GM19463 (cell line): ENCODE data around the gene FRA10AC1.
A peak's percentile ranks its signal among the peaks of the same experiment; 100 is the strongest.
"Not testable (repeated sequence)": the region's sequence is repeated elsewhere in the genome, so short reads cannot be mapped to it uniquely, and the experiment has no call there.

Source experiments
- ATAC-seq: cut with Tn5 transposase; IDR thresholded peaks from one replicate; pipeline ENCODE4 v1.9.1; 2021; ENCODE audit warnings: mild to moderate bottlenecking, moderate library complexity; ENCODE audit not compliant: unreplicated experiment

Gene FRA10AC1

DNA sequence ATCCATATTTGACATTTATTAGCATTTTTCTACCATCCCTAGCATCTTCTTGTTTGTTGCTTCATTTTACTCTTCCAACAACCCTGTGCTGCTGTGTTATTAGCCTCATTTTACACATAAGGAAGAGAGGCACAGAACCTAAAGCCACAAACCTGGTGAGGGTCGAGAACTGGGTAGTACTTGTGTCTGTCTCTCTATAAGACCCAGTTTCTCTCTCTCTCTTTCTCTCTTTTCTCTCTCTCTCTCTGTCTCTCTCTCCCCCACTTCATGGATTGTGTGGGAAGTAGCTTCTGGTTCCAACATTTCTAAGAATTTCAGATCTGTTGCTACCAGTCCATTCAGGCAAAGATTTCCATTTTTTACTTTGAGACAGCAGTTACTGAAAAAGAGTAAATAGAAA is 1.4 kb upstream of the FRA10AC1 start:
- no peak for ATAC-seq

DNA sequence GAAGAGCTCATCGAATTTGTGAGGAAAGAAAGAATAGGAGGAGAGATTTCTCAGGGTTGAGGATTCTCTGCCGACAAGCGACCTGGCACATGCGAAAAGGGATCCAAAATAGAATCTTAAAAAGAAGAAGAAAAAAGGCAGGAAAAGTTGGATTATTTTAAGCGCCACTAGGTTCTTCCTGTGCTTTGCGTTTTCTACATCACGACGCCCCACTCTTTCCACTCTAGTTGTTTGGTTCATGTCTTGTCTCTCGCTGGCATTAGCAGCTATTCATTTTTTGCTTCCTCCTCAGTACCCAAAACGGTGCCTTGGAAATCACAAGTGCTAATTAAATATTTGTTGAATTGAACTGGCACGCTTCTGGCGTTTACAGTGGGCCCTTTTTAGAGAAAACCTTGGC is 674 bp upstream of the FRA10AC1 start:
- ATAC-seq: no peak

DNA sequence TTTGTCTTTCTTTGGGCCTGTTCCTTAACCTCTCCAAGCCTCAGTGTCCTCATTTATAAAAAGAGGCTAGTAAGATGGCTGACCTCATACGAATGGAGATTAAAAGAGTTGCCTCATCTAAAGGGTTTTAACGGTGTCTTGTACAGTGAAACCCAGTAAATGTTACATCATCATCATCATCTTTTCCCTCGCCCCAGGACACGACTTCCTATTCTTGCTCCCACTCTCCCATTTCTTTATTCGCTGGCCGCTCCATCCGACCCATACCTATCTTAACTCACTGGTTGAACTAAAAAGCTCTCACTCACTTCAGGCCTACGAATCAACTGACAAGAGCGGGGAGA is 554 bp downstream of the FRA10AC1 start:
- ATAC-seq: peak; percentile 9

DNA sequence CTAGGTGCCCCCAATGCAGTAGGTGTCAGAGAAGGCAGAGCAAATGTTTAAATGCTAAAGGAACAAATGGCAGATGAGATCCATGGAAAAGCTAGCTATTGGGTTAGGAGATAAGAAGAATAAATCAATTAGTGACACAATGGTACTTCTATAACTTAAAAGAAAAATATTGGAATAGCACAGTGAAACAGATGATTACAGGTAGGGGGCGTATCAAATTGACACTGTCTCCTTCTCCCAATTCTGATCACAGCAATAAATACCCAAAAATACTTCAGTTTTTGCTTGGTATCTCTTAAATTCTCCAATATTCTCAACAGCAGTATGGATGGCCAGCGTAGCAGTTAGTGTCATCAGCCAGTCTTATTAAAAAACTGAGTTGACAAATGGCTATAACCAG is 5.2 kb downstream of the FRA10AC1 start:
- ATAC-seq: no peak

DNA sequence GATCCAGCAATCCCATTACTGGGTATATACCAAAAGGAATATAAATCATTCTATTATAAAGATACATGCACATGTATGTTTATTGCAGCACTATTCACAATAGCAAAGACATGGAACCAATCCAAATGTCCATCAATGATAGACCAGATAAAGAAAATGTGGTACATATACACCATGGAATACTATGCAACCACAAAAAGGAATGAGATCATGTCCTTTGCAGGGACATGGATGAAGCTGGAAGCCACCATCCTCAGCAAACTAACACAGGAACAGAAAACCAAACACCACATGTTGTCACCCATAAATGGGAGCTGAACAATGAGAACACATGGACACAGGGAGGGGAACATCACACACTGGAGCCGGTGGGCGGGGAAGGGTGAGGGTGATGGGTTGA is 5.8 kb downstream of the FRA10AC1 start:
- ATAC-seq: not testable (repeated sequence)

DNA sequence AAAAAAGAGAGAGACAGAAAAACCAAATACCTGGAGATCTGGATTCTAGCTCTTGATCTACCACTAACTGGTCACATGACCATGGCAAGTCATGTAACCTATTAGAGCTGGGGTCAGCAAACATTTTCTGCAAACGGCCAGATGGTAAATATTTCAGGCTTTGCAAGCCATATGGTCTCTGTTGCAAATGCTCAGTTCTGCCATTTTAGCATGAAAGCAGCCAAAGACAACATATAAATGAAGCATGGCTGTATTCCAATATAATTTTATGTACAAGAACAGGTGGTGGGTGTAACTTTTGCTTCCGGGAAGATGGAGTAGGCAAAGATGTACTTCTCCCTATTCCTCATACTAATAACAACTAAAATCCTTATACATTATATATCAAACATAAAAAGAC is 6.7 kb downstream of the FRA10AC1 start:
- ATAC-seq: no peak

DNA sequence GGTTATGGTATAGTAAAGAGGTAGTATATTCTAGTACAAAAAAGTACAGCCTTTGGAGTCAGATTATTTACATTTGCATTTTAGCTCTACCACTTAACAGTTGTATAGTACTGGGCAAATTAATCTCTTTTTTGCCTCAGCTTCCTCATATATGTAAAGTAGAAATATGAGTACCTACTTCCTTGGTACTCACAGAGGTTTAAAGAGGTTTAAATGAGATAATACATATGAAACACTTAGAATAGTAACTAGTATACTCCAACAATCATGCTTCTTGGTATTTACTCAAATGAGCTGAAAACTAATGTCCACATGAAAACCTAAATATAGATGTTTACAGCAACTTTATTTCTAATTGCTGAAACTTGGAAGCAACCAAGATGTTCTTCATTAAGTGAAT is 14.7 kb downstream of the FRA10AC1 start:
- ATAC-seq: no peak

DNA sequence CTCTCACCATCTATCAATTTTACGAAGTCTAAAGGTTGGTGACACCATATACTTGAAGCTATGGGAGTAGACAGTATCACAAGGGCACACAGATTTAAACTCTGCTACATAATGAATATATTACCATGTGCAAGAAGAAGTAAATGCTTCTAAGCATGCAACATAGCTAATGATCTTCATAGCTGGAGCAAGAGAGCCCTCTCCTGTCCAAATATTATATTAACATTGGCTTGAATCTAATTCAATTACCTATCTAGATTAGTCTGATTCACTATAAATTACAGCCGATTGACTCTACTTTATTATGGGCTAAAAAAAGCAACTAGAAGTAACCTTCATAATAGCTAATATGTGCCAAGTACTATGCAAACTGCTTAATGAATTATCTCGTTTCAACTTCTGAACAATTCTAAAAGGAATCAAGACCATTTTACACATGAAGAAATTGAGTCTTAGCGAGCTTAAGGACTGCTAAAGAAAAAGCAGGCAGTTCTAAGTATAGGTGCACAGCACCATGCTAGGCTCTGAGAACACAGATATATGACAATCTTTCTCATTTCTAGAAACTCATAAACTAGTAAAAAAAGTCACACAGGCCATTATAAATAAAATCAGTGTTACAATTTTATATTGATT is 21.9 kb downstream of the FRA10AC1 start:
- no peak for ATAC-seq

DNA sequence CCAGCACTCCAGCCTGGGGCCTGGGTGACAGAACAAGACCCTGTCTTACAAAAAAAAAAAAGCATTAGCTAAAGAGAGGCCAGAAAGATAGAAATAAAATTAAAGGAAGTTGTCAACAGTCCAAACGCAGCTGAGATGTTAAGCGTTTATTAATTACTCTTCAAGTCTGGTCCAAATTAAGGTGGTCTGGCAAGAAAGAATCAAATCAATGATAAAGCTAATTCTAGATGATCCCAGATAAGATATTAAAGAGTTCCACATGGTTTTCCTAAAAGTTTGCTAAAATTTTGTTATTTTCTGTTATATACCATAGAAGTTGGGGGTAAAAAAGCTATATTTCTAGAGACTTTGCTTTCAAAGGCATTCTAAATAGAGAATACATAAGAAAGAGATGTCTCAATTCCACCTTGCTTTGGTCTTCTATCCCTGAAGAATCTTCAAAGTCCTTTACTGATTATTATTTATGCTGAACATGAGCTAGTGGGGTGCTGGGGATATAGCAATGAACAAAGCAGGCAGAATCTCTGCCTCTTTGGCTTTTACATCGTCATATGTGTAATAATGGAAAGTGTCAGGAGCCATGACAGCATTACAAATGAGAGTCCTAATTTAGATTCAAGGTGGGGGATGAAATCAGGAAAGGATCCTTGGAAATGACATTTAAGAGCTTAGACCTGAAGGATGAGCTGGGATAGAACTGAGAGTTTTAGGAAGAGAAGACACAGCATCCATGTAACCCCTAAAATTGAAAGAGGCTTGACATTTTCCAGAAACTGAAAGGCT is 23.4 kb downstream of the FRA10AC1 start:
- no peak for ATAC-seq

DNA sequence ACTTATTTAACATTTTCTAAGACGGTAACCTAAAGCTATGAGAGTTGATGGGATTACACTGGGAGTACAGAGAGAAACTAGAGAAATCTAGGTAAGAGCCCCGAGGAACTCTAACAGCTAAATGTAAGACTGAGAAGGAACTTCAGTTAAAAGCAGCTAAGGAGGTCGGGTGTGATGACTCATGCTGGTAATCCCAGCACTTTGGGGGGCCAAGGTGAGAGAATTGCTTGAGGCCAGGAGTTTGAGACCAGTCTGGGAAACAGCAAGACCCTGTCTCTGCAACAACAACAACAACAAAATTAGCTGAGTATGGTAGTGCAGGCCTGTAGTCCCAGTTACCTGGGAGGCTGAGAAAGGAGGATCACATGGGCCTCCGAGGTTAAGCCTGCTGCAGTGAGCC is 24.0 kb downstream of the FRA10AC1 start:
- ATAC-seq: no peak

DNA sequence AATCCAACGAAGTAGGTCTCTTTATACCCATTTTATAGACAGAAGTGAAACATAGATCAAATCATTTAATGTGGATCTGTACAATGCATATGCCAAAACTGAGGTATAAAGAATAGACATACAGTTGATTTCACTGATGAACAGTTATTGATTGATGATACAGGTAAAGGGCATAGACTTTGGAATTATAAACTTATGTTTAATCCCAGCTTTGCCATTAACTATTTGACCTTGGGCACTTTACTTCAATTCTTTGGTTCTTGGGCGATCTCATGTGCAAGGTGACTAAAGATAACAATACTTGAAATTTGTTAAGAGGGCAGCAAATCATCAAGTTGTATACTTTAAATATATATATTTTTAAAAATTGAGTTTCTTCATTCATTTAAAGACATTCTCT is 28.6 kb downstream of the FRA10AC1 start:
- no peak for ATAC-seq

DNA sequence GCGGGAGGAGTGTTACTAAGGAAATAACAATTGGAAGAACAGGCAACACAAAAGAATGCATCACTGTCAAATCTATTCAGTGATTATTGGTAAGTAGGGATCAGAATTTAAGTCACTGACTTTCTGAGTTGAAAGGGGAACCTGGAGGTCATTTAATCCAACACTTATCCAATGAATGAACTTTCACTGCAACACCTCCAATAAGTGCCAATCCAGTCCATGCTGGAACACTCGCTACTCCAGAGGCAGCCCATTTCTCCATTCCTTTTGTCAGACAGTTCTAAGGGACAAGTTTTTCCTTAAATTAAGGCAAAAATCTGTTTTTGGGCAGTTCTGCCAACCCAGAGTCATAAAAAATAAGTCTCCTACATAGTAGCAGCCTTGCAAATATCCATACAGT is 29.5 kb downstream of the FRA10AC1 start:
- ATAC-seq: no peak

DNA sequence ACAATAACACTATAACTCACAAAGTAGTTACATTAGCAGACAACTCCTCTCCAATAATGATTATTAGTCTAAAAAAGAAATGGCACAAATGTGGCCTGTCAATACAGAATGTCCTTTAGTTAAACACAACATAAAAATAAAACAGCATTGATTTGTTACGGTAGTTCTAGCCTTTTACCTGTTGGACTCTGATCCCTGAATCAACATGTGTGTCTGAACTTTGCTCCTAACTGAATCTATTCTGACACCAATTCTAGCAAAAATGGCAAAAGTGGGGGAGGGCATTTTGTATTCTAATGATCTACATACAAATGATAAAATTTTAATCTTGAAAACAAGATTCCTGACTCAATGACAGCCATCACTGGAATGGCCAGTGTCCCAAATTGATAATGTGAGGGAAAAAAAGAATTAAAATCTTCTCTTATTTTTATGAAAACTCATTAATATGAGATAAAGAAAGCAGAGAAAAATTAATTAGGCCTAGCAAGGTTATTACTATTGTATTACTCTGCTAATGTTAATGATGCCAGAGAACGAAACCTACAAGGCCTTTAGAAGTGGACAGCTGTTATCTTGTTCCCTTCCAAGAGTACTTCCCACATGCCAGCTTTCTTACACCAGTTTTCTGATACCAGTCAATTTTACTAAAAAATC is 30.2 kb downstream of the FRA10AC1 start:
- no peak for ATAC-seq

DNA sequence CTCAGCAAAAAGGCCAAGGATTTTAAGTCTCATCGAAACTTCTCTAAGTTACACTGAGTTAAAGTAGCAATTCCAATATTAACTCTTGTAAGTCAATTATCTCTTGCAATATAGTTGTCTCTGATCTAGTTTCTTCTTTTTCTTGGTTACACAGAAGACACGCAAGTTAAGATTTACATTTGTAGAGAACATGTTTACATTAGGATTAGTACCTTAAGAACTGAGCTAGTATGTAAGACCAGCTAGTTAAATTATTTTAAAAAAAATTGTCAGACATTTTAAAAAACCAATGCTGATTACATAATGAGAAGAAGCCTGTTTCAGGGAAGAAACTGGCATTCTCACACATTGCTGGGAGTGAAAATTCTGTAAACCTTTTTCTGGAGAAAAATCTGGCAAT is 31.4 kb downstream of the FRA10AC1 start:
- no peak for ATAC-seq

DNA sequence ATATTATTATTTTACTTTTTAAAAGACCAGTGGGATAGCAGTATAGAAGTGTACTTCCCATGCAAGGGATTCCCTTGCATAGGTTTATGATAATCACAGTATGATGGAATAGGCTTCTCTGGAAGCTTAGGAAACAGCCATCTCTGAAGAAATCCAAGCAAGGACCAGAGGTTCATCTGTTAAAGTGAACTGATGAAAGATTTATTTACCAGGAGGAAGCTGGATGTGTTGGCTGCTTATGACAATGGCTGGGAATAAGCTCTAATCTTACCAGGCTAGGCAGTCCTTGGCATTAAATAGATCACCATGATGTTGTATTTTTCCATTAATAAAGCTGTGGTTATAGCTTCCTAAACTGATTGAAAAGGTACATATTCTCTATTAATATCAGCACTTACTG is 32.0 kb downstream of the FRA10AC1 start:
- ATAC-seq: no peak

DNA sequence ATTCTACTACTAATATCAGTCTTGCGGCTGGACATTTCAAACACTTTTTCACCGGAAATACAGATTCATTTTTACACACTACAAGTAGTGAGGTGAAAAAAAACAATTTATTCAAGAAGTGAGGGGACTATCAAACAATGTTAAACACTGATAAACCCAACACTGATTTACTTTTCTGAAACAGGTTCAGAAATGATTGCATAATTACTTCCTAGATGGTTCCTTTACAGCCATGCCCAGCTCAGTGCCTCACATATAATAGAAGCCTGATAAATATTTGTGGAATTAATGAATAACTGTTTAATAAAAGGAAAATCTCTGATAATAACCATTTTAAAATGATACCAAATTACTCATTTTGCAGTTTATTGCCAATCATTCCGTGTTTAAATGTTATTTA is 34.6 kb downstream of the FRA10AC1 start:
- no peak for ATAC-seq

DNA sequence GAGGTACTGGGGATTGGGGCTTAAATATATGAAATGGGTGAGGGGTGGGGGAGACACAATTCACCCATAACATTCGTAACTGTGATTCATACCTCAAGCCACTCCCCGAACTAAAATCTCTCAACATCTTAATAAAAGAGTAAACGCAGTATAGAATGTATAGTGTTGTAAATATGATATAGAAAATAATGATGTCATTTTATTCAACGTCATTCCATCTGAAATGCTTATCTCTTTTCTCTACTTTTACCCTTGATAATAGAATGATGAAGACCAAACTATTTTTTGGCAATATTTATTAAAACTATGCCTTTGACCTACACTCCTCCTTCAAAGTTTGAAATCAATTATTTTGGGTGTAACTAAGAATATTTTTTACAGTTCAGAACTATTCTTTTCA is 36.4 kb downstream of the FRA10AC1 start:
- ATAC-seq: no peak

DNA sequence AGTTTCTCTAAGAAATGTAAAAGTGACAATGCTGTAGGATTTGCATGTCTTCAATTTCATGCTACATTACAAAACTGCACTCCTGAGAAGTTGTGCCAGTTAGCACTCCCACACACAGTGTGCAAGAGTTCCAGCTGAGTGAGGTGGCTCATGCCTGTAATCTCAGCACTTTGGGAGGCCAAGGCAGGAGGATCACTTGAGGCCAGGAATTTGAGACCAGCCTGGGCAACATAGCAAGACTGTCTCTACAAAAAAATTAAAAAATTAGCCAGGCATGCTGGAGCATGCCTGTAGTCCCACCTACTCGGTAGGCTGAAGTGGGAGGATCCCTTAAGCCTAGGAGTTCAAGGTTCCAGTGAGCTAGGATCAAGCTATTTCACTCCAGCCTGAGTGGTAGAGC is 44.6 kb downstream of the FRA10AC1 start:
- ATAC-seq: no peak

DNA sequence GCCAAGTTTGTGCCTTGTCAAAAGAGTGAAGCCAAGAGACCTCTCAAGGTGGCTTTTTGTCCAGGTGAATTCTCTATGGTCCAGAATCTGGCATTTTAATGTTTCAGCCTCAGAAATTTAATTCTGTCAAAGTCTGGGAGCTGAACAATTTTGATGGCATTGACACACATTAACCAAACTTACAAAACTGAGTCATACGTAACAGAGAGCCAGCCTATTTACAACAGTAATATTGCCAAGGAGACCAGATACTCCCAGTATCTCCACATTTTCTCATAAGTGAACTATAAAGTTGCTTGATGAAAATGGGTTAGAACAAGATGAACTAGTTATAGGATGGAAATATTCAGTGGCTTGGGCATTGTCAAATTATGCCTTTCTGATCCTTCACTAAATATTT is 46.2 kb downstream of the FRA10AC1 start:
- ATAC-seq: no peak

DNA sequence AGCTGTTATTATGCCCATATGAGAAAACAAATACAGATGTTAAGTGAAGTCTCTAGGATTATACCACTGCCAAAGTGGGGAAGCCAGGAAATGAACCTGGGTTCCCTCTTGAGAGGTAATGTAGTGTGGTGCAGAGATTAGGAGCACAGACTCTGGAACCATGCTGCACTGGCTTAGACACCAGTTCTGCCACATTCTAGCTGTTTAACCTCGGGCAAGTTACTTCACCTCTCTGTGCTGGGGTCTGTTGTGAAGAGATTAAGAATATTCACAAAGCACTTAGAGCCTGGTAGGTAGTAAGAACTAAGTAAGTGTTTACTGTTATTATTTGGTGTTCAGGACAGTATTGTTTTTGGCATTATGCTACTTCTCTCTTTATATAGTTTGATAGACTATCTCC is 48.2 kb downstream of the FRA10AC1 start:
- no peak for ATAC-seq

DNA sequence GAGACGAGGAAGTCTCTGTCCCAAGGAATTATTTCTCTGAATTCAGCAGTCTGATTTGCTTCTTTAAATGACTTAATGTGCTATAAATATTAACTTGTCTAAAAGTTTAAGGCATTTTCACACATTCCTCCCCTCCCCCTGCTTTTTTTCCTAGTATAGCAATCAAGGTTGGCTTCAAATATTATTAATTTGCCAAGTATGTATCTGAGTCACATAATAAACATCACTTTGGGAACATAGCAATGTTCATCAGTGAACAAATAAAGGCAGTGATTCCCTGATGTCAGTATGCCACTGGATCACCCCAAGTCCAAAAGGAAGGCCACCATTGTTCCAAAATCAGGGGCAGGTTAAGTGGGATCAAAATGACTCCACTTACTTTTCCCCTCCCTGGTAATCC is 49.5 kb downstream of the FRA10AC1 start:
- ATAC-seq: no peak

DNA sequence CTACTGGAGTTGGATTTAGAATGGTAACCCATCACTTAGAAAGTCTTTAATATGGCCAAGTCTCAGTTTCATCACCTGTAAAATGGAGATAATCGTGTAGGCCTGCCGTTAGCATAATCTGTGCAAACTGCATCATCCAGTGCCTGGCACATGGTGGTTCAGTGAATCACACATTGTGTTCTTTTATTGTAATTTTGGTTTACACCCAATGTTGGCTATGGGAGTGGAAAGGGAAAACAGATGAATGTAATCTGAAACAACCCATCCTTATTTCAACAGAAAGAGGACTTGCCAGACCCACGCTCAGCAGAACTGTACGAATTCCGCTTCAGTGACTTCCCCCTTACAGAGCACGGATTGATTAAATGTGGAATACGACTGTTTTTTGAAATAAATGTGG is 62.6 kb downstream of the FRA10AC1 start:
- no peak for ATAC-seq
